Stimulated activated naive CD4-positive, alpha-beta T cell treated with Interleukin-2 at 50 U/mL for 16 hours (primary cell): ENCODE results near the gene ALDH1L1.

Source experiments
- DNase-seq: peaks from one replicate; lab custom pipeline; 2025; lab: John Stamatoyannopoulos, UW

The ALDH1L1 gene

DNA sequence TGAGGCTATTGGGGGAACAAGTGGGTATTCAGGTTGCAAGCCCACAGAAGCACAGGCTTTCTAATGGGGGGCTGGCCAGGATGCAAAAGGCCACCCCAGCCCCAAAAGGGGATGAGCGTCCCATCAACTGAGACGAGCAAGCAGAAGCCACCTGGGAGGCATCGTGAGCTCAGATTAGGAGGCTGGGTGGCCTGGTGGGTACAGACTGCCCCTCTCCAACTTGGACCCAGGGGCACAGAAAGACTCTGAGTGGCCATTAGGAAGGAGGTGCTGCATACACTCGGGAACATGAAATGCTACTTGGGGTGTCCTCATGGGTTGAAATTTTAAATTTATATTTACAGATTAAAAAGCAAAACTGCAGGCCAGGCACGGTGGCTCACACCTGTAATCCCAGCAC, 125.5 kb downstream of the ALDH1L1 start:
- no peak for DNase-seq

DNA sequence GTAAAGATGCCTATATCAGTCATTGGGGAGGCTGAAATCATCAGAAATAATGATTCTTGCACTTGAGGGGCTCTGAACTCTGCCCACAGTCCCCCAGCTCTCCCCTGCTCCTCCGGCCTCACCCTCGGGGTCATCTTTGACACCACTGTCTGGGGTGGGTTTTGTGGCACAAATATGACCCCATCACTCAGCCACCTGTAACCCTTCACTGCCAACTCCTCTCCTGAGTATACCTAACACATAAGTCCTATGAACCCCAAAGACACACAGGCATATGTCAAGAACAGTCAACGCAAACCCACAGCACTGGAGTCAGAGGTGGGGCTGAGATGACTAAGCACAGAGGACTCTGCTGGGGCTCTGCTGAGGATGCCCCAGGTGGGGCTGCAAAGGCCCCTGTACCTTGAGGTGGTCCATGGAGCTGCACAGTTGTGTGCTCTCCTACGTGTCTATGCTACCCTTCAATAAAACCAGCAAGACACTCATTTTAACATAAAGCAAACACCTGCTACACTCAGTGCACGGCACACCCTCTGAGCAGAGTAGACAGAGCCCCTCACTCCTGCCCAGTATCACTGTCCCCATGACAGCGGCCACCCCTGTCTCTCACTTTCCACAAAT, 126.3 kb downstream of the ALDH1L1 start:
- no peak for DNase-seq
